ENCODE measurements around the gene ZBTB32.

DNA sequence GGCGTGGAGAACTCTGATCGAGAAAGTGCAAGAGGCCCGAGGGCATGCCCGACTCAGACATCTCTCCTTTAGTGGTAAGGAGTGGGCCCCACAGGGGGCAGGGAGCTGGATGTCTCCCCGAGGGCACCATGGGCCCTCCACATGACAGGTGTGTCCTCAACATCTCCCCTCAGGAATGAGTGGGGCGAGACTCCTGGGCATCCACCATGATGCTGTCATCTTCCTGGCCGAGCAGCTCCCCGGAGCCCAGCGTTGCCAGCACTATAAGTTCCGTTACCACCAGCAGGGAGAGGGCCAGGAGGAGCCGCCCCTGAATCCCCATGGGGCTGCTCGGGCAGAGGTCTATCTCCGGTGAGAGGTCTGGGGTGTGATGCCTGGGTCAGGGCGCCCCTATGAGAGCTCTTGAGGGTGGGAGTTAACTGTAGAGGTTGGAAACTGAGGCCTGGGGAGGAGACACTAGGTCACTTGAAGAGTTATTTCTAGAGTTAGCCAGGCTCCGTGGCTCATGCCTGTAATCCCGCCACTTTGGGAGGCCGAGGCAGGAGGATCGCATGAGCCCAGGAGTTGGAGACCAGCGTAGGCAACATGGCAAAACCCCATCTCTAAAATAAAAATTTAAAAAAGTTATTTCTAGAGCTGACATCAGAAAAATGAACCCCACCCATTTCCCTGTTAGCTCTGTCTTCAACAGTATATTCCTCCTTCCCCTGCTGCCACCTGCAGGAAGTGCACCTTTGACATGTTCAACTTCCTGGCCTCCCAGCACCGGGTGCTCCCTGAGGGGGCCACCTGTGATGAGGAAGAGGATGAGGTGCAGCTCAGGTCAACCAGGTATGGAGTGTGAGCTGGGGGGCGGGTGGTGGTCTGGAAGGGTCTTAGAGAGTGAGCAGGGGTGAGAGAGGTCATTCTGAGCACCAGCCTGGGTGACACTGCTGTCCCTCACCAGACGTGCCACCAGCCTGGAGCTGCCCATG is 32.8 kb downstream of the ZBTB32 start:
- TF ChIP-seq CTCF (IDR thresholded peaks at IDR 0.05) (no peak), POLR2A (IDR thresholded peaks at IDR 0.05) (no peak)
